ENCODE results near the gene UTP25.

DNA sequence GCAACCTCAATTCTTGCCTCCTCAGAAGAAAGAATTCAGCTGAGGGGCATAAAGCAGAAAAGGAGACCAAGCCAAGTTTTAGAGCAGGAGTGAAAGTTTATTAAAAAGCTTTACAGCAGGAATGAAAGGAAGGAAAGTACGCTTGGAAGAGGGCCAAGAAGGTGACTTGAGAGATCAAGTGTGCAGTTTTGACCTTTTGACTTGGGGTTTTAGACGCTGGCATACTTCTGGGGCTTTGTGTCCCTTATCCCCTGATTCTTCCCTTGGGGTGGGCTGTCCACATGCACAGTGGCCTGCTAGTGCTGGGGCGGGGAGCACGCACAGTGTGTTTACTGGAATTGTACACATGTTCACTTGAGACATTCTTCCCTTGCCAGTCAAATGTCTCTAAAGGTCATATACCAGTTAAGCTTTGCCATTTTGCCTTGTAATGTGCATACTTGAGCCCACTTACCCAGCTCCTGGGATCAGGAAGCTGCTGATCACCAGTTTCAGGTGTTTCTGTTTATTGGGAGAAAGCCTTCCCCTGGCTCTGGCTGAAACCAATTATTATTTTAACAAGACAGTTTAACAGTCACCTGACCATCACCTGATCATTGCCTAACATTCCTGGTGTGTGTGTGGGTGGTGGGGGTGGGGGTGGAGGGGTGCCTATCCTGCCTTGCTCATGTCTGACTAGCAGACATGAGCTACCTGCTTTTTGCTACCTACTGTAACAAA, 36.2 kb downstream of the UTP25 start:
- TF ChIP-seq, protein P1, sequence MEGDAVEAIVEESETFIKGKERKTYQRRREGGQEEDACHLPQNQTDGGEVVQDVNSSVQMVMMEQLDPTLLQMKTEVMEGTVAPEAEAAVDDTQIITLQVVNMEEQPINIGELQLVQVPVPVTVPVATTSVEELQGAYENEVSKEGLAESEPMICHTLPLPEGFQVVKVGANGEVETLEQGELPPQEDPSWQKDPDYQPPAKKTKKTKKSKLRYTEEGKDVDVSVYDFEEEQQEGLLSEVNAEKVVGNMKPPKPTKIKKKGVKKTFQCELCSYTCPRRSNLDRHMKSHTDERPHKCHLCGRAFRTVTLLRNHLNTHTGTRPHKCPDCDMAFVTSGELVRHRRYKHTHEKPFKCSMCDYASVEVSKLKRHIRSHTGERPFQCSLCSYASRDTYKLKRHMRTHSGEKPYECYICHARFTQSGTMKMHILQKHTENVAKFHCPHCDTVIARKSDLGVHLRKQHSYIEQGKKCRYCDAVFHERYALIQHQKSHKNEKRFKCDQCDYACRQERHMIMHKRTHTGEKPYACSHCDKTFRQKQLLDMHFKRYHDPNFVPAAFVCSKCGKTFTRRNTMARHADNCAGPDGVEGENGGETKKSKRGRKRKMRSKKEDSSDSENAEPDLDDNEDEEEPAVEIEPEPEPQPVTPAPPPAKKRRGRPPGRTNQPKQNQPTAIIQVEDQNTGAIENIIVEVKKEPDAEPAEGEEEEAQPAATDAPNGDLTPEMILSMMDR (conservative IDR thresholded peaks at IDR 0.05; ENCODE audit: low read length) = no peak
- no peak for TF ChIP-seq EZH2phosphoT487 (IDR thresholded peaks at IDR 0.05; ENCODE audit: borderline replicate concordance, low read depth, low read length)
